GM23248 (cell line): ENCODE measurements around the gene CADPS. TPM values are rescaled to one million over a fixed set of nuclear protein-coding genes. Genes with fewer than 3 reads are reported as not detected.

Experiments
- DNase-seq: peaks from one replicate; pipeline ENCODE4 v3.0.0-alpha.2; 2015
- H2AFZ ChIP-seq: fragments of 200-600 bp; sonication (generic); 2 replicates; pipeline ENCODE4 v1.6.1; 2016; ENCODE audit warnings: antibody characterized with exemption
- H3F3A ChIP-seq: fragments of 200-600 bp; sonication (generic); 2 replicates; pipeline ENCODE4 v1.6.1; 2016; ENCODE audit warnings: mild to moderate bottlenecking, antibody characterized with exemption, mixed run types; ENCODE audit not compliant: insufficient read depth
- H3K27ac ChIP-seq: fragments of 200-600 bp; sonication (generic); 2 replicates; pipeline ENCODE4 v1.5.1; 2016; ENCODE audit warnings: mild to moderate bottlenecking
- H3K27me3 ChIP-seq: fragments of 200-600 bp; sonication (generic); replicated peaks from 2 replicates; pipeline ENCODE4 v1.6.1; 2016; ENCODE audit warnings: mild to moderate bottlenecking; ENCODE audit not compliant: insufficient read depth
- H3K36me3 ChIP-seq: fragments of 200-600 bp; sonication (generic); 2 replicates; pipeline ENCODE4 v1.6.1; 2016; ENCODE audit warnings: low read depth, mild to moderate bottlenecking
- H3K4me1 ChIP-seq: fragments of 200-600 bp; sonication (generic); 2 replicates; pipeline ENCODE4 v1.6.1; 2016; ENCODE audit warnings: mild to moderate bottlenecking; ENCODE audit not compliant: insufficient read depth
- H3K4me2 ChIP-seq: fragments of 200-600 bp; sonication (generic); one replicate; pipeline ENCODE4 v1.6.1; 2016; ENCODE audit warnings: mild to moderate bottlenecking; ENCODE audit not compliant: unreplicated experiment
- H3K4me3 ChIP-seq: fragments of 200-600 bp; sonication (generic); 2 replicates; pipeline ENCODE4 v1.5.1; 2016; ENCODE audit warnings: mild to moderate bottlenecking
- H3K79me2 ChIP-seq: fragments of 200-600 bp; sonication (generic); 2 replicates; pipeline ENCODE4 v1.6.1; 2016; ENCODE audit warnings: mild to moderate bottlenecking; ENCODE audit not compliant: insufficient read depth
- H3K9ac ChIP-seq: fragments of 200-600 bp; sonication (generic); 2 replicates; pipeline ENCODE4 v1.6.1; 2016; ENCODE audit warnings: mild to moderate bottlenecking
- H3K9me2 ChIP-seq: fragments of 200-600 bp; sonication (generic); 2 replicates; pipeline ENCODE4 v1.6.1; 2016; ENCODE audit warnings: mixed run types, mild to moderate bottlenecking, moderate library complexity; ENCODE audit not compliant: insufficient read depth
- H3K9me3 ChIP-seq: fragments of 200-600 bp; sonication (generic); one replicate; pipeline ENCODE4 v1.6.1; 2017; ENCODE audit warnings: low read depth
- H4K20me1 ChIP-seq: fragments of 200-600 bp; sonication (generic); 2 replicates; pipeline ENCODE4 v1.6.0; 2016; ENCODE audit not compliant: insufficient read depth
- EZH2 ChIP-seq: fragments of 200-600 bp; sonication (generic); IDR thresholded peaks from 2 replicates; pipeline ENCODE4 v1.6.1; 2018; ENCODE audit warnings: antibody characterized with exemption, mild to moderate bottlenecking; ENCODE audit not compliant: insufficient read depth, poor library complexity, severe bottlenecking
- EZH2phosphoT487 ChIP-seq: fragments of 200-600 bp; sonication (generic); IDR thresholded peaks from 2 replicates; pipeline ENCODE4 v1.6.1; 2018; ENCODE audit warnings: antibody characterized with exemption, moderate library complexity, mild to moderate bottlenecking, low read depth; ENCODE audit not compliant: insufficient read depth
- WGBS, 2 experiments: methylation state at CpG; one replicate each; pipeline ENCODE4 v1.1.6; 2015 to 2017; ENCODE audit warnings: low lambda C conversion rate in 2 of 2, low coverage in 1 of 2; ENCODE audit errors: missing lambda C conversion rate in 2 of 2; 5-methylcytosine and 5-hydroxymethylcytosine counted together
- in situ Hi-C: fragments of 300-500 bp; cut with MboI; formaldehyde crosslinking; loops from 2 replicates; pipeline ENCODE4 v1.15.0; 2020
- polyA plus RNA-seq: library from polyadenylated mRNA; unstranded; fragments of >200 nt; fragmentation: Nextera tagmentation; extraction: Ambion mirVana; gene quantifications from 2 replicates; pipeline ENCODE4 v1.2.1, GENCODE V29; 2016
- total RNA-seq: library from RNA; depleted of rRNA; stranded (reverse); fragments of >200 nt; shearing (Covaris generic); gene quantifications from 2 replicates; pipeline ENCODE4 v1.2.3, GENCODE V29; 2014

Gene CADPS
- total and polyA plus RNA-seq, 2 experiments from 2014 or later, result 3.0 to 4.1 TPM

GRCh38 chr3:62724503-62724902, 150.7 kb downstream of the CADPS start:
- WGBS, 2 experiments, result 89 to 94% methylated on average over 4 of the region's 4 CpGs
- no peaks in the 10 kb centered on the region for H4K20me1 ChIP-seq
- H3K9ac ChIP-seq, result no peak overlapping the region
- H3K4me2 ChIP-seq, result no peak overlapping the region
- no peaks in the 10 kb centered on the region for H3K27me3 ChIP-seq
- in situ Hi-C loops, result no loop called here
- DNase-seq, result no peak
- 0 out of 2 replicates have a peak, but pooled peaks cover 4% of the 10 kb centered on the region for H3K9me2 ChIP-seq
- H3K79me2 ChIP-seq, result no peaks in the 10 kb centered on the region
- H2AFZ ChIP-seq, result no peak overlapping the region
- no peak overlapping the region for H3K4me3 ChIP-seq
- TF ChIP-seq EZH2, result no peak
- no peak for TF ChIP-seq EZH2phosphoT487
- no peaks in the 10 kb centered on the region for H3K9me3 ChIP-seq
- no peaks in the 10 kb centered on the region for H3K36me3 ChIP-seq
- peaks cover 6% of the 10 kb centered on the region for H3K4me1 ChIP-seq
- no peak overlapping the region for H3K27ac ChIP-seq
- H3F3A ChIP-seq, result peaks cover 6% of the 10 kb centered on the region; the same call in 1 of the 2 replicates

- Histone ChIP-seq H3K4me3 (no peak overlapping the region), H3K9ac (no peak overlapping the region), H2AFZ (no peak overlapping the region), H3K4me1 (peaks cover 6% of the 10 kb centered on the region), H3K27ac (no peak overlapping the region), H3K79me2 (no peaks in the 10 kb centered on the region), H3K27me3 (no peaks in the 10 kb centered on the region), H4K20me1 (no peaks in the 10 kb centered on the region), H3K36me3 (no peaks in the 10 kb centered on the region), H3F3A (peaks cover 8% of the 10 kb centered on the region; the same call in 1 of the 2 replicates), H3K9me3 (no peaks in the 10 kb centered on the region), H3K9me2 (0 out of 2 replicates have a peak, but pooled peaks cover 4% of the 10 kb centered on the region), H3K4me2 (no peak overlapping the region)
- TF ChIP-seq EZH2 (no peak), EZH2phosphoT487 (no peak)
- in situ Hi-C loops, result no loop called here
- 70% methylated on average over 1 of the region's 1 CpG for WGBS, 2 experiments
- no peak for DNase-seq
Observed at GRCh38 chr3:62723914-62724217, 151.3 kb downstream of the CADPS start.

GRCh38 chr3:62723166-62723913, 151.9 kb downstream of the CADPS start:
- Histone ChIP-seq H3K36me3 (no peaks in the 10 kb centered on the region), H3K9me3 (no peaks in the 10 kb centered on the region), H3K27ac (no peak overlapping the region), H3K27me3 (no peaks in the 10 kb centered on the region), H4K20me1 (no peaks in the 10 kb centered on the region), H3K4me2 (no peak overlapping the region), H3K4me1 (peaks cover 10% of the 10 kb centered on the region), H3K4me3 (no peak overlapping the region), H3K9ac (no peak overlapping the region), H3K79me2 (no peaks in the 10 kb centered on the region), H3F3A (peaks cover 12% of the 10 kb centered on the region; the same call in 1 of the 2 replicates), H3K9me2 (0 out of 2 replicates have a peak, but pooled peaks cover 4% of the 10 kb centered on the region), H2AFZ (no peak overlapping the region)
- TF ChIP-seq EZH2 (no peak), EZH2phosphoT487 (no peak)
- DNase-seq, result no peak
- in situ Hi-C loops, result no loop called here
- WGBS, 2 experiments, result 67 to 73% methylated on average over 13 of the region's 13 CpGs

- H3K79me2 ChIP-seq, result no peaks in the 10 kb centered on the region
- TF ChIP-seq EZH2, result no peak
- H4K20me1 ChIP-seq, result no peaks in the 10 kb centered on the region
- no peaks in the 10 kb centered on the region for H3K36me3 ChIP-seq
- no peak overlapping the region for H3K4me3 ChIP-seq
- DNase-seq, result no peak
- H3K4me2 ChIP-seq, result no peak overlapping the region
- H3K27me3 ChIP-seq, result no peaks in the 10 kb centered on the region
- in situ Hi-C loops, result no loop called here
- peaks cover 15% of the 10 kb centered on the region for H3K4me1 ChIP-seq
- H3K27ac ChIP-seq, result no peak overlapping the region
- 0 out of 2 replicates have a peak, but pooled peaks cover 4% of the 10 kb centered on the region for H3K9me2 ChIP-seq
- H3F3A ChIP-seq, result peaks cover 14% of the 10 kb centered on the region; the same call in 1 of the 2 replicates
- no peak overlapping the region for H3K9ac ChIP-seq
- no peak overlapping the region for H2AFZ ChIP-seq
- H3K9me3 ChIP-seq, result no peaks in the 10 kb centered on the region
Observed at GRCh38 chr3:62722344-62722743, 152.9 kb downstream of the CADPS start.
